Epithelial cell of proximal tubule (primary cell): Measurements from ENCODE around the gene PPP1R3F. TPM values are rescaled to one million over a fixed set of nuclear protein-coding genes. Genes with fewer than 3 reads are reported as not detected.

Experiments used
- total RNA-seq: library from RNA; depleted of rRNA; stranded (reverse); fragments of >200 nt; gene quantifications from 2 replicates; pipeline ENCODE4 v1.2.3, GENCODE V29; 2015

Gene PPP1R3F
- total RNA-seq, 1 donor from 2014 or later: 2.3 TPM

Other genes with a start within 250 kb of the PPP1R3F start
- gene TFE3, start 226.4 kb upstream of the PPP1R3F start, total RNA-seq: 51.8 and 63.7 TPM in 2 replicates
- 4.0 and 4.5 TPM in 2 replicates for gene CCDC120, start 210.8 kb upstream of the PPP1R3F start, total RNA-seq
- gene PRAF2, start 195.8 kb upstream of the PPP1R3F start, total RNA-seq: 13.5 and 16.7 TPM in 2 replicates
- gene WDR45, start 189.9 kb upstream of the PPP1R3F start, total RNA-seq: 32.5 and 43.7 TPM in 2 replicates
- gene GPKOW, start 146.1 kb upstream of the PPP1R3F start, total RNA-seq: 28.9 and 31.9 TPM in 2 replicates
- 8.3 and 9.6 TPM in 2 replicates for gene MAGIX, start 107.0 kb upstream of the PPP1R3F start, total RNA-seq
- 115 and 132 TPM in 2 replicates for gene PLP2, start 97.9 kb upstream of the PPP1R3F start, total RNA-seq
- gene PRICKLE3, start 83.4 kb upstream of the PPP1R3F start, total RNA-seq: 13.0 and 18.5 TPM in 2 replicates
- 0.17 and 0.29 TPM in 2 replicates for gene SYP, start 69.6 kb upstream of the PPP1R3F start, total RNA-seq
- 0.12 TPM in 1 of 2 replicates, not detected in the other for gene CACNA1F, start 36.5 kb upstream of the PPP1R3F start, total RNA-seq
- 22.7 and 25.9 TPM in 2 replicates for gene CCDC22, start 34.3 kb upstream of the PPP1R3F start, total RNA-seq
- 0.07 TPM in 1 of 2 replicates, not detected in the other for gene FOXP3, start 5.1 kb upstream of the PPP1R3F start, total RNA-seq
- gene GAGE10, start 33.9 kb downstream of the PPP1R3F start, total RNA-seq: not detected in 2 replicates
- gene GAGE12J, start 52.2 kb downstream of the PPP1R3F start, total RNA-seq: not detected in 2 replicates
- not detected in 2 replicates for gene GAGE13, start 61.8 kb downstream of the PPP1R3F start, total RNA-seq